T-helper 2 cell treated with Interferon-gamma antibody and Interleukin-4, amounts not matched to agents 100 ng/mL and 5 ng/mL, for 36 hours (primary cell): Measurements from ENCODE around the gene RPTOR. TPM values are rescaled to one million over a fixed set of nuclear protein-coding genes. Genes with fewer than 3 reads are reported as not detected.
"Not testable (repeated sequence)": the region's sequence is repeated elsewhere in the genome, so short reads cannot be mapped to it uniquely, and the experiment has no call there.

Experiments
- intact Hi-C: fragments of 100-400 bp; cut with micrococcal nuclease; formaldehyde crosslinking; loops from one replicate; pipeline ENCODE4 v1.15.1; 2023
- total RNA-seq: library from RNA; stranded (reverse); gene quantifications from 2 replicates; pipeline ENCODE4 v1.2.3, GENCODE V29; 2022

Gene RPTOR
- 78.5 and 79.3 TPM in 2 replicates for total RNA-seq

- intact Hi-C loops: no loop called here
These were observed at the start of gene RPTOR for GRCh38 chr17:80544655-80545498. TSS of gene RPTOR (plus strand) at chr17:80544838. CDS start at chr17:80545630, 792 bp downstream.

- intact Hi-C loops: no loop called here
These were observed 46.9 kb upstream of the RPTOR start for GRCh38 chr17:80497726-80498241.

GRCh38 chr17:80498242-80498919 lies 46.3 kb upstream of the RPTOR start:
- intact Hi-C loops: no loop called here

- intact Hi-C loops: no loop called here
These were observed 45.7 kb upstream of the RPTOR start for GRCh38 chr17:80498920-80499410.

GRCh38 chr17:80499560-80499959 lies 45.1 kb upstream of the RPTOR start:
- intact Hi-C loops: no loop called here

- intact Hi-C loops: no loop called here
These were observed 44.5 kb upstream of the RPTOR start for GRCh38 chr17:80499961-80500665.

GRCh38 chr17:80501741-80502577 lies 42.7 kb upstream of the RPTOR start:
- intact Hi-C loops: no loop called here

- intact Hi-C loops: no loop called here
These were observed 42.1 kb upstream of the RPTOR start for GRCh38 chr17:80502578-80502877.

GRCh38 chr17:80503031-80503430 lies 41.6 kb upstream of the RPTOR start:
- intact Hi-C loops: no loop called here

GRCh38 chr17:80503921-80504320 lies 40.7 kb upstream of the RPTOR start:
- intact Hi-C loops: no loop called here

- intact Hi-C loops: no loop called here
These were observed 39.8 kb upstream of the RPTOR start for GRCh38 chr17:80504686-80505413.

- intact Hi-C loops: not testable (repeated sequence)
These were observed 37.5 kb upstream of the RPTOR start for GRCh38 chr17:80507177-80507576.

- intact Hi-C loops: no loop called here
These were observed 36.7 kb upstream of the RPTOR start for GRCh38 chr17:80507965-80508364.

GRCh38 chr17:80509311-80509710 lies 35.3 kb upstream of the RPTOR start:
- intact Hi-C loops: no loop called here

- intact Hi-C loops: no loop called here
These were observed 34.5 kb upstream of the RPTOR start for GRCh38 chr17:80510132-80510531.

GRCh38 chr17:80510772-80511171 lies 33.9 kb upstream of the RPTOR start:
- intact Hi-C loops: no loop called here

GRCh38 chr17:80511222-80512180 lies 33.1 kb upstream of the RPTOR start:
- intact Hi-C loops: no loop called here

GRCh38 chr17:80512233-80512632 lies 32.4 kb upstream of the RPTOR start:
- intact Hi-C loops: no loop called here

GRCh38 chr17:80513201-80513600 lies 31.4 kb upstream of the RPTOR start:
- intact Hi-C loops: no loop called here
